Endothelial cell of umbilical vein (primary cell): ENCODE data around the gene TFF1. TPM values are rescaled to one million over a fixed set of nuclear protein-coding genes. Genes with fewer than 3 reads are reported as not detected.

Experiments used
- BruUV-seq: library from RNA; stranded (reverse); fragments of 400-500 nt; replicated peaks from 2 replicates; lab custom pipeline; 2021; lab: Mats Ljungman, UMichigan
- CTCF ChIA-PET: fragments of 300-600, 350-600 bp; sonication (Branson Sonifier 250); formaldehyde crosslinking; loops from one replicate; lab custom pipeline; 2021; ENCODE audit warnings: antibody characterized with exemption, inconsistent platforms; lab: Charles Lee
- POLR2A ChIA-PET: fragments of 300-600, 350-600 bp; sonication (Branson Sonifier 250); formaldehyde crosslinking; loops from one replicate; lab custom pipeline; 2021; ENCODE audit warnings: antibody characterized with exemption, inconsistent platforms; lab: Charles Lee
- DNase-seq: peaks from one replicate; pipeline ENCODE4 v3.0.0-alpha.2; 2011; ENCODE audit warnings: low read depth, low spot score
- FAIRE-seq: peaks from 2 replicates; lab custom pipeline; 2011; peaks lifted over from hg19 to GRCh38; lab: Jason Lieb, UNC
- H2AFZ ChIP-seq: 2 replicates; pipeline ENCODE4 v1.6.0; 2012; ENCODE audit warnings: low read depth, low read length, control low read depth, inconsistent platforms
- H3K27ac ChIP-seq: 2 replicates; pipeline ENCODE4 v1.5.1; 2011; ENCODE audit warnings: low read depth, mild to moderate bottlenecking, control low read depth, low read length, moderate library complexity; ENCODE audit not compliant: insufficient read depth
- H3K27me3 ChIP-seq, 2 experiments: 2 replicates each; pipeline versions ENCODE4 v1.6.0 to v1.6.1; 2011; ENCODE audit warnings: low read length in 2 of 2, mixed read lengths in 1 of 2; ENCODE audit not compliant: control insufficient read depth in 2 of 2, insufficient read depth in 2 of 2
- H3K36me3 ChIP-seq, 2 experiments: 2 replicates in 1 of 2; 3 replicates in 1 of 2; pipeline ENCODE4 v1.5.1; 2011; ENCODE audit warnings: low read length in 2 of 2, mild to moderate bottlenecking in 1 of 2, moderate library complexity in 1 of 2; ENCODE audit not compliant: control insufficient read depth in 2 of 2, insufficient read depth in 2 of 2; ENCODE audit errors: extremely low read depth in 1 of 2
- H3K4me1 ChIP-seq: 3 replicates; pipeline ENCODE4 v1.5.1; 2011; ENCODE audit warnings: mild to moderate bottlenecking, low read length; ENCODE audit not compliant: control insufficient read depth, insufficient read depth; ENCODE audit errors: extremely low read depth
- H3K4me2 ChIP-seq: 2 replicates; pipeline ENCODE4 v1.6.1; 2011; ENCODE audit warnings: low read length, control low read depth, mixed read lengths; ENCODE audit not compliant: insufficient read depth
- H3K4me3 ChIP-seq, 3 experiments: fragments of 200-600 bp in 1 of 3; sonication (generic), shearing (Covaris generic) in 1 of 3; replicated peaks in 1 of 3; 2 replicates each; pipeline ENCODE4 v1.5.1; 2011 to 2016; ENCODE audit warnings: control low read depth in 3 of 3, low read length in 3 of 3, mild to moderate bottlenecking in 2 of 3, inconsistent platforms in 1 of 3, low read depth in 1 of 3, moderate library complexity in 1 of 3; ENCODE audit not compliant: insufficient read depth in 1 of 3
- H3K79me2 ChIP-seq: 2 replicates; pipeline ENCODE4 v1.6.0; 2012; ENCODE audit warnings: low read length, inconsistent platforms; ENCODE audit not compliant: control insufficient read depth, insufficient read depth
- H3K9ac ChIP-seq: replicated peaks from 2 replicates; pipeline ENCODE3; 2011; ENCODE audit warnings: low read length, control low read depth; ENCODE audit not compliant: insufficient read depth; ENCODE audit errors: extremely low read depth
- H3K9me1 ChIP-seq: replicated peaks from 3 replicates; pipeline ENCODE4 v1.6.0; 2011; ENCODE audit warnings: mild to moderate bottlenecking, low read length; ENCODE audit not compliant: control insufficient read depth, insufficient read depth; ENCODE audit errors: extremely low read depth
- H3K9me3 ChIP-seq: replicated peaks from 2 replicates; pipeline ENCODE4 v1.5.1; 2012; ENCODE audit warnings: low read length, inconsistent platforms; ENCODE audit not compliant: control insufficient read depth, insufficient read depth
- H4K20me1 ChIP-seq: replicated peaks from 2 replicates; pipeline ENCODE3; 2011; ENCODE audit warnings: mild to moderate bottlenecking, low read length; ENCODE audit not compliant: control insufficient read depth, insufficient read depth; ENCODE audit errors: extremely low read depth
- EZH2 ChIP-seq: IDR thresholded peaks from 2 replicates; pipeline ENCODE4 v1.6.1; 2012; ENCODE audit warnings: borderline replicate concordance, low read depth, mild to moderate bottlenecking, moderate library complexity, low read length, inconsistent platforms; ENCODE audit not compliant: severe bottlenecking
- FOS ChIP-seq: IDR thresholded peaks from 2 replicates; pipeline ENCODE4 v1.6.1; 2011; ENCODE audit warnings: mild to moderate bottlenecking, low read length, moderate library complexity, borderline replicate concordance; ENCODE audit not compliant: insufficient read depth
- GATA2 ChIP-seq: IDR thresholded peaks from 2 replicates; pipeline ENCODE4 v1.7.0; 2011; ENCODE audit warnings: low read depth, mild to moderate bottlenecking, moderate library complexity, mixed read lengths, low read length; ENCODE audit not compliant: insufficient read length, insufficient read depth
- JUN ChIP-seq: IDR thresholded peaks from 2 replicates; pipeline ENCODE4 v1.6.1; 2011; ENCODE audit warnings: borderline replicate concordance, low read depth; ENCODE audit not compliant: insufficient read length, insufficient read depth
- MYC ChIP-seq: IDR thresholded peaks from one replicate; pipeline ENCODE4 v1.6.1; 2011; ENCODE audit warnings: mild to moderate bottlenecking, low read depth, low read length
- POLR2A ChIP-seq: IDR thresholded peaks from 2 replicates; pipeline ENCODE4 v1.6.1; 2012; ENCODE audit warnings: low read depth, mild to moderate bottlenecking, control low read depth, low read length
- POLR2AphosphoS5 ChIP-seq: IDR thresholded peaks from 2 replicates; pipeline ENCODE4 v1.6.1; 2012; ENCODE audit warnings: low read depth, mild to moderate bottlenecking, control low read depth, low read length, moderate library complexity; ENCODE audit not compliant: insufficient read depth
- dilution Hi-C: fragments of 300-500 bp; cut with MboI; formaldehyde crosslinking; loops from one replicate; pipeline ENCODE4 v1.15.0; 2019; ENCODE audit warnings: low sequenced_read_pairs; ENCODE audit not compliant: extremely low pct_ligation_motif_present
- intact Hi-C: fragments of 100-400 bp; cut with micrococcal nuclease; formaldehyde crosslinking; loops from one replicate; pipeline ENCODE4 v1.10.0; 2022
- polyA plus RNA-seq, 4 experiments: library from polyadenylated mRNA; depleted of rRNA in 3 of 4; stranded (reverse) in 3 of 4; unstranded in 1 of 4; fragments of >200 nt; gene quantifications; 2 replicates each; pipeline versions ENCODE4 v1.2.1 to v1.2.3, GENCODE V29; 2011 to 2012; ENCODE audit warnings: missing spikeins in 1 of 4
- total RNA-seq: library from RNA; stranded (reverse); gene quantifications from 2 replicates; pipeline ENCODE4 v1.2.3, GENCODE V29; 2021
- TF ChIP-seq, protein P1 (sequence below), 2 donors: IDR thresholded peaks; 1 replicate in 1 of 2; 2 replicates in 1 of 2; pipeline ENCODE4 v1.5.1; 2011; ENCODE audit warnings: low read length in 2 of 2, mild to moderate bottlenecking in 2 of 2, moderate library complexity in 2 of 2, control low read depth in 1 of 2, inconsistent platforms in 1 of 2, low read depth in 1 of 2; ENCODE audit not compliant: insufficient read depth in 1 of 2; ENCODE audit errors: extremely low read depth in 1 of 2
- TF ChIP-seq, protein P2 (sequence below): IDR thresholded peaks from 2 replicates; pipeline ENCODE4 v1.6.1; 2011; ENCODE audit not compliant: insufficient read depth, insufficient read length

TFF1 gene
- total and polyA plus RNA-seq, 2 donors (not counting 3 experiments of a cell fraction or from before 2014, with no cell fraction given) = not detected

DNA sequence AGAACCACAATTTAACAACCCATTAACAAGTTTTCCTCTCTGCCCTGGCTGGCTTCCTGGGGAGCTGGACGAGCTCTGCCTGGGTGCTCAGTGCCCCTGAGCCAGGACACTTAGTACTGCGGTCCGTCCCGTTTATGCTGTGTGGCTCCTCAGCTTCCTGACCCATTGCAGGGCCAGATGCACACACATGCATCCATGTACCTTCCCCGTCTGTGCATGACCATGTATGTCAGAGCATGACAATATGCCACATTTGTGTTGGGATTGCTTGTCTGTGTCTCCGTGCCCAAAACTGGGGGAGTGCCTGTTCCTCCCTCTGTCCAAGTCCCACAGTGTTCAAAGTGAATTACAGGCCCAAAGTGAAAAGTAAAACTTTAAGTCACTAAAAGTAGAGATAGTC, 41.4 kb downstream of the TFF1 start:
- FAIRE-seq = no peak
- POLR2A ChIA-PET = no interaction called here
- DNase-seq = no peak
- Histone ChIP-seq H3K4me1 (no peaks in the 10 kb centered on the region), H4K20me1 (no peaks in the 10 kb centered on the region), H3K79me2 (no peaks in the 10 kb centered on the region), H3K27me3 (peaks cover 0 to 18% of the 10 kb centered on the region in 2 experiments), H3K4me3 (no peak overlapping the region), H3K9me3 (no peaks in the 10 kb centered on the region), H3K36me3 (no peaks in the 10 kb centered on the region), H2AFZ (no peak overlapping the region), H3K27ac (no peak overlapping the region), H3K4me2 (no peak overlapping the region), H3K9me1 (no peaks in the 10 kb centered on the region), H3K9ac (no peak overlapping the region)
- BruUV-seq = no TSS peak
- dilution Hi-C loops (no loop called here), intact Hi-C loops (no loop called here)
- TF ChIP-seq JUN (no peak), MYC (no peak), POLR2AphosphoS5 (no peak), EZH2 (no peak), POLR2A (no peak), GATA2 (no peak), FOS (no peak)
- TF ChIP-seq, protein P1, sequence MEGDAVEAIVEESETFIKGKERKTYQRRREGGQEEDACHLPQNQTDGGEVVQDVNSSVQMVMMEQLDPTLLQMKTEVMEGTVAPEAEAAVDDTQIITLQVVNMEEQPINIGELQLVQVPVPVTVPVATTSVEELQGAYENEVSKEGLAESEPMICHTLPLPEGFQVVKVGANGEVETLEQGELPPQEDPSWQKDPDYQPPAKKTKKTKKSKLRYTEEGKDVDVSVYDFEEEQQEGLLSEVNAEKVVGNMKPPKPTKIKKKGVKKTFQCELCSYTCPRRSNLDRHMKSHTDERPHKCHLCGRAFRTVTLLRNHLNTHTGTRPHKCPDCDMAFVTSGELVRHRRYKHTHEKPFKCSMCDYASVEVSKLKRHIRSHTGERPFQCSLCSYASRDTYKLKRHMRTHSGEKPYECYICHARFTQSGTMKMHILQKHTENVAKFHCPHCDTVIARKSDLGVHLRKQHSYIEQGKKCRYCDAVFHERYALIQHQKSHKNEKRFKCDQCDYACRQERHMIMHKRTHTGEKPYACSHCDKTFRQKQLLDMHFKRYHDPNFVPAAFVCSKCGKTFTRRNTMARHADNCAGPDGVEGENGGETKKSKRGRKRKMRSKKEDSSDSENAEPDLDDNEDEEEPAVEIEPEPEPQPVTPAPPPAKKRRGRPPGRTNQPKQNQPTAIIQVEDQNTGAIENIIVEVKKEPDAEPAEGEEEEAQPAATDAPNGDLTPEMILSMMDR (IDR thresholded peaks at IDR 0.05; ENCODE audit: extremely low read depth in 1 of 2, insufficient read depth in 1 of 2, low read depth in 1 of 2, low read length in 2 of 2) = no peak
- TF ChIP-seq, protein P2, sequence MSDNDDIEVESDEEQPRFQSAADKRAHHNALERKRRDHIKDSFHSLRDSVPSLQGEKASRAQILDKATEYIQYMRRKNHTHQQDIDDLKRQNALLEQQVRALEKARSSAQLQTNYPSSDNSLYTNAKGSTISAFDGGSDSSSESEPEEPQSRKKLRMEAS = no peak
- CTCF ChIA-PET = interaction anchor here (1.9 kb wide), 1 partner anchor 15 kb away, joined by 7 read pairs; no protein-coding TSS in a partner anchor
